IPS-11a (cell line): ENCODE data around the gene SHBG.
A peak's percentile ranks its signal among the peaks of the same experiment; 100 is the strongest.

ENCODE experiments used
- H3K4me3 ChIP-seq: one replicate; pipeline ENCODE4 v1.5.1; 2013; ENCODE audit warnings: low read depth, low read length, control low read depth

The SHBG gene

DNA sequence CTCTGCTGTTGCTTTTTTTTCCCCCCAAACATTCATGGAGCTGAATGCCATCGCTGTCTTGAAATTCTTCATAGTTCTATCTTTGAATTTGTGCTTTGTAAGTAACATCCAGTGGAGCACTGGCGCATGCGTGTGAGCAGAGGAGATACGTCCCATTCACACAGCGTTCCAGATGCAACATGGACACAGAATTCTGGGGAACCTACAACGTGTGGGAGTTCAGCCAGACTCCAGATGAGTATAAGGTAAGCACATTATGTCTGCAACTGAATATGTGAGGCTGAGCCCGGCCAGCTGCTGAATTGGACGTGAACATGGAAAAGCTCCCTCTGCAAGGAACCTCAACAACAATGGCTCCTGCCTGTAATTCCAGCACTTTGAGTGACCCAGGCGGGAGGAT is 16.5 kb downstream of the SHBG start:
- H3K4me3 ChIP-seq, result no peak overlapping the region

DNA sequence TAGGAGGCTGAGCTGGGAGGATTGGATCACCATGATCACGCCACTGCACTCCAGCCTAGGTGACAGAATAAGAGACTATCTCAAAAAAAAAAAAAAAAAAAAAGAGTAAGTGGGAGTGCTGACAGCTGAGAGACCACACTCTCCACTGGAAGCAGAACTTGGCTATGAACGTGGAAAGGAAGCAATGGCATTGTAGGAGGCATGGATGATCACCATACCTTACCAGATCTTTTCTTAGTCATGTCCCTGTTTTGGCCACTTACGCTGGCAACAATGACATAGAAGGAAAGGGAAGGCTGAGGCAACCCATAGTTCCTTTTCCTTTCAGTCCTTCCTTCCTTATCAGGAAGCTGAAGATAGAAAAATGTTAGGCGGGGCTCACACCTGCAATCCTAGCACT is 17.1 kb downstream of the SHBG start:
- no peak overlapping the region for H3K4me3 ChIP-seq

- peak within 1 kb of the TSS; percentile 50 for H3K4me3 ChIP-seq
Observed at GRCh38 chr17:7650509-7651096, 20.7 kb downstream of the SHBG start, which contains the start of gene ATP1B2. Gene ATP1B2 (plus strand): TSS chr17:7650926. CDS start chr17:7651519, 593 bp downstream.

DNA sequence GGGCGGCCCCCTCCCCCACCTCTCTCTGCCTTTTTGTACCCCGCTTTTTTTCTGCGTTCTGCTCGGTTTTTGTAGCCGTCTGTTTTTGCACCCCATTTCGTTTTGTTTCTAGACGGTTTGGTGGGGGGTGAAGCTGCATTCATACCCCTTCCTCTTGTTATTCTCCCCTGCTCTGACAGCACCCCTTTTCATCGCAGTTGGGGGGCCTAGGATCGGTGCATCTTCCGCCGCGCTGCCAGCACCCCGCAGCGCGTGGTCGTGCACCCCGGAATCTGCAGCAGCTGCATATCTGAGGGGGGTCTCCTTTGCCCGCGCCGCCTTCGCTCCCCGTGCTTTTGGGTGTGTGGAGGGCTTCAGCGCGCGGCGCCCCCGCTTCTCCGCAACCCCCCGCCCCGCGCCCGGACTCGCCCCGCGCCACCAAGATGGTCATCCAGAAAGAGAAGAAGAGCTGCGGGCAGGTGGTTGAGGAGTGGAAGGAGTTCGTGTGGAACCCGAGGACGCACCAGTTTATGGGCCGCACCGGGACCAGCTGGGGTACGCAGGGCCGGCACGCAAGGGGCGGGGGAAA is 21.2 kb downstream of the SHBG start:
- H3K4me3 ChIP-seq, result peak overlapping the region; percentile 50

- H3K4me3 ChIP-seq, result peak overlapping the region; percentile 50
Observed at GRCh38 chr17:7651665-7652387, 21.9 kb downstream of the SHBG start.

- no peak overlapping the region for H3K4me3 ChIP-seq
Observed at GRCh38 chr17:7652388-7653356, 22.7 kb downstream of the SHBG start.

GRCh38 chr17:7654832-7655540 is 25.1 kb downstream of the SHBG start:
- H3K4me3 ChIP-seq, result no peak overlapping the region

DNA sequence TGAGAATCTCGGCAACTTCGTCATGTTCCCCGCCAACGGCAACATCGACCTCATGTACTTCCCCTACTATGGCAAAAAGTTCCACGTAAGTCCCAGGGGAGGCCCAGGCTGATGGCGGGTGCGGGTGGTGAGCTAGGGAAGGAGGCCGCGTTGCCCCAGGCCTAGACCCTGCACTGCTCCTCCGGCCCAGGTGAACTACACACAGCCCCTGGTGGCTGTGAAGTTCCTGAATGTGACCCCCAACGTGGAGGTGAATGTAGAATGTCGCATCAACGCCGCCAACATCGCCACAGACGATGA is 25.6 kb downstream of the SHBG start:
- no peak overlapping the region for H3K4me3 ChIP-seq

- peak overlapping the region; percentile 8 for H3K4me3 ChIP-seq
Observed at GRCh38 chr17:7656958-7657609, 27.1 kb downstream of the SHBG start.

- no peak overlapping the region for H3K4me3 ChIP-seq
Observed at GRCh38 chr17:7667656-7668406, 37.9 kb downstream of the SHBG start.

DNA sequence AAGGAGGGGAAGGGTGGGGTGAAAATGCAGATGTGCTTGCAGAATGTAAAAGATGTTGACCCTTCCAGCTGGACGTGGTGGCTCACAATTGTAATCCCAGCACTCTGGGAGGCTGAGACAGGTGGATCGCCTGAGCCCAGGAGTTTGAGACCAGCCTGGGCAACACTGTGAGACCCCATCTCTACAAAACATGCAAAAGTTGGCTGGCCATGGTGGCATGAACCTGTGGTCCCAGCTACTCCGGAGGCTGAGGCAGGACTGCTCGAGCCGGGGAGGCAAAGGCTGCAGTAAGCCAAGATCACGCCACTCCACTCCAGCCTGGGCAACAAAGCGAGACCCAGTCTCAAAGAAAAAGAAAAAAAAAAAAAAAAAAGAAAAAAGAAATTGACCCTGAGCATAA is 38.5 kb downstream of the SHBG start:
- H3K4me3 ChIP-seq, result no peak overlapping the region

DNA sequence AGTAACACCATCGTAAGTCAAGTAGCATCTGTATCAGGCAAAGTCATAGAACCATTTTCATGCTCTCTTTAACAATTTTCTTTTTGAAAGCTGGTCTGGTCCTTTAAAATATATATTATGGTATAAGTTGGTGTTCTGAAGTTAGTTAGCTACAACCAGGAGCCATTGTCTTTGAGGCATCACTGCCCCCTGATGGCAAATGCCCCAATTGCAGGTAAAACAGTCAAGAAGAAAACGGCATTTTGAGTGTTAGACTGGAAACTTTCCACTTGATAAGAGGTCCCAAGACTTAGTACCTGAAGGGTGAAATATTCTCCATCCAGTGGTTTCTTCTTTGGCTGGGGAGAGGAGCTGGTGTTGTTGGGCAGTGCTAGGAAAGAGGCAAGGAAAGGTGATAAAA is 43.3 kb downstream of the SHBG start:
- H3K4me3 ChIP-seq, result no peak overlapping the region

DNA sequence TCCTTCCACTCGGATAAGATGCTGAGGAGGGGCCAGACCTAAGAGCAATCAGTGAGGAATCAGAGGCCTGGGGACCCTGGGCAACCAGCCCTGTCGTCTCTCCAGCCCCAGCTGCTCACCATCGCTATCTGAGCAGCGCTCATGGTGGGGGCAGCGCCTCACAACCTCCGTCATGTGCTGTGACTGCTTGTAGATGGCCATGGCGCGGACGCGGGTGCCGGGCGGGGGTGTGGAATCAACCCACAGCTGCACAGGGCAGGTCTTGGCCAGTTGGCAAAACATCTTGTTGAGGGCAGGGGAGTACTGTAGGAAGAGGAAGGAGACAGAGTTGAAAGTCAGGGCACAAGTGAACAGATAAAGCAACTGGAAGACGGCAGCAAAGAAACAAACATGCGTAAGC is 45.0 kb downstream of the SHBG start:
- H3K4me3 ChIP-seq, result no peak overlapping the region

DNA sequence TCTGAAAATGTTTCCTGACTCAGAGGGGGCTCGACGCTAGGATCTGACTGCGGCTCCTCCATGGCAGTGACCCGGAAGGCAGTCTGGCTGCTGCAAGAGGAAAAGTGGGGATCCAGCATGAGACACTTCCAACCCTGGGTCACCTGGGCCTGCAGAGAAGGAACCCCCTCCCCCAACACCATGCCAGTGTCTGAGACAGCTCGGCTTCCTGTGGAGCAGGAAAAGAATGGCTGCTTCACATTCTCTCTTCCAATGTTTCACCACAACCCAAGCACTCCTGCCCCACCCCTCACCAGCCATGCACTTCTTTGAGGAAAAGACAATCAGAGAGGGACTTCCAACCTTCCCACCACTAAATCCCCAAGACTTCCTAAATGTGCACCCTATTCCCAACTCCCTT is 46.6 kb downstream of the SHBG start:
- no peak overlapping the region for H3K4me3 ChIP-seq

GRCh38 chr17:7677388-7678067 is 47.6 kb downstream of the SHBG start:
- no peak overlapping the region for H3K4me3 ChIP-seq
